HepG2 (cell line): ENCODE results near the gene NDUFA8. TPM values are rescaled to one million over a fixed set of nuclear protein-coding genes. Genes with fewer than 3 reads are reported as not detected.

Source experiments
- ASH2L ChIP-seq: fragments of 300-600, 200-600 bp; sonication (generic); IDR thresholded peaks from 2 replicates; pipeline ENCODE4 v1.7.0; 2017; ENCODE audit warnings: low read depth, mild to moderate bottlenecking, moderate library complexity, mixed read lengths, low read length; ENCODE audit not compliant: insufficient read length
- CTCF ChIP-seq: sonication (generic); formaldehyde crosslinking; IDR thresholded peaks from 2 replicates; pipeline ENCODE4 v1.5.0; 2020; ENCODE audit warnings: mild to moderate bottlenecking, missing genetic modification reagents, moderate library complexity
- ERF ChIP-seq: IDR thresholded peaks from 2 replicates; pipeline ENCODE4 v1.6.1; 2018; ENCODE audit warnings: missing biosample characterization, missing genetic modification reagents
- HDAC2 ChIP-seq: sonication (generic); formaldehyde crosslinking; IDR thresholded peaks from 2 replicates; pipeline ENCODE4 v1.4.0; 2020; ENCODE audit warnings: missing genetic modification reagents
- ISL2 ChIP-seq: sonication (generic); formaldehyde crosslinking; IDR thresholded peaks from 2 replicates; pipeline ENCODE4 v1.5.0; 2020; ENCODE audit warnings: missing genetic modification reagents
- KLF9 ChIP-seq: IDR thresholded peaks from 2 replicates; pipeline ENCODE4 v1.6.1; 2016; ENCODE audit warnings: low read depth
- MEIS2 ChIP-seq: sonication (generic); formaldehyde crosslinking; IDR thresholded peaks from 2 replicates; pipeline ENCODE4 v1.9.0; 2021; ENCODE audit warnings: mild to moderate bottlenecking, missing genetic modification reagents
- PTBP1 ChIP-seq: fragments of 200-400 bp; formaldehyde crosslinking; IDR thresholded peaks from 2 replicates; pipeline ENCODE4 v1.6.1; 2018; ENCODE audit warnings: low read length, low read depth; ENCODE audit not compliant: poor library complexity, severe bottlenecking
- RAD21 ChIP-seq: fragments of 450-650 bp; formaldehyde crosslinking; IDR thresholded peaks from 2 replicates; pipeline ENCODE4 v1.5.0; 2020; ENCODE audit warnings: mild to moderate bottlenecking
- SMAD1 ChIP-seq: sonication (generic); formaldehyde crosslinking; IDR thresholded peaks from 2 replicates; pipeline ENCODE4 v1.4.0; 2020; ENCODE audit warnings: missing genetic modification reagents, low read depth, mild to moderate bottlenecking, borderline replicate concordance
- TBL1XR1 ChIP-seq: fragments of 150-350 bp; IDR thresholded peaks from 2 replicates; pipeline ENCODE4 v1.6.1; 2014; ENCODE audit warnings: borderline replicate concordance, low read length; ENCODE audit not compliant: partially characterized antibody
- ZBTB20 ChIP-seq: sonication (generic); formaldehyde crosslinking; IDR thresholded peaks from 2 replicates; pipeline ENCODE4 v1.8.1; 2023; ENCODE audit warnings: missing genetic modification reagents, low read depth, mild to moderate bottlenecking, borderline replicate concordance
- ZNF232 ChIP-seq: sonication (generic); formaldehyde crosslinking; IDR thresholded peaks from 2 replicates; pipeline ENCODE4 v1.4.0; 2020; ENCODE audit warnings: missing genetic modification reagents, borderline replicate concordance
- ZNF777 ChIP-seq: sonication (generic); formaldehyde crosslinking; IDR thresholded peaks from 2 replicates; pipeline ENCODE4 v1.4.0; 2020; ENCODE audit warnings: missing genetic modification reagents
- ZNF781 ChIP-seq: sonication (generic); formaldehyde crosslinking; IDR thresholded peaks from 2 replicates; pipeline ENCODE4 v1.5.1; 2020; ENCODE audit warnings: borderline replicate concordance, mild to moderate bottlenecking, missing genetic modification reagents; ENCODE audit errors: not compliant biosample characterization
- ZNF782 ChIP-seq: sonication (generic); formaldehyde crosslinking; IDR thresholded peaks from 2 replicates; pipeline ENCODE4 v1.4.0; 2020; ENCODE audit warnings: missing genetic modification reagents, mild to moderate bottlenecking, borderline replicate concordance
- polyA plus RNA-seq, 8 experiments: library from polyadenylated mRNA; depleted of rRNA in 3 of 8; stranded (reverse) in 7 of 8; unstranded in 1 of 8; fragments of >200 nt; fragmentation: Illumina TruSeq in 4 of 8; extraction: Trizol in 4 of 8; gene quantifications; 2 replicates each; pipeline versions ENCODE4 v1.2.1 to v1.2.3, GENCODE V29; 2011 to 2016; ENCODE audit warnings: low read depth in 4 of 8, missing spikeins in 1 of 8, mixed read lengths in 1 of 8; ENCODE audit not compliant: insufficient read depth in 1 of 8
- total RNA-seq, 5 experiments: library from RNA; depleted of rRNA; stranded (reverse); fragments of >200 nt; fragmentation: Illumina TruSeq; extraction: Trizol; gene quantifications; 2 replicates each; pipeline ENCODE4 v1.2.3, GENCODE V29; 2016; ENCODE audit warnings: low read depth in 1 of 5
- TF ChIP-seq, protein P1 (sequence below): sonication (generic); formaldehyde crosslinking; IDR thresholded peaks from 2 replicates; pipeline ENCODE4 v1.5.1; 2020; ENCODE audit warnings: missing genetic modification reagents, mild to moderate bottlenecking, borderline replicate concordance
- TF ChIP-seq, protein P2 (sequence below): sonication (generic); formaldehyde crosslinking; IDR thresholded peaks from 2 replicates; pipeline ENCODE4 v1.9.0; 2022; ENCODE audit warnings: missing genetic modification reagents, mild to moderate bottlenecking, borderline replicate concordance
- TF ChIP-seq, protein P3 (sequence below), 2 experiments: sonication (generic) in 1 of 2; formaldehyde crosslinking in 1 of 2; IDR thresholded peaks; 2 replicates each; pipeline versions ENCODE4 v1.5.1 to v1.6.1; 2011 to 2020; ENCODE audit warnings: borderline replicate concordance in 1 of 2, low read depth in 1 of 2, low read length in 1 of 2, mild to moderate bottlenecking in 1 of 2, missing genetic modification reagents in 1 of 2, moderate library complexity in 1 of 2

Gene NDUFA8
- total and polyA plus RNA-seq, 2 of the 13 experiments (the other 11 are each of a cell fraction or from before 2014, with no cell fraction given) = 68.6 to 71.7 TPM

DNA sequence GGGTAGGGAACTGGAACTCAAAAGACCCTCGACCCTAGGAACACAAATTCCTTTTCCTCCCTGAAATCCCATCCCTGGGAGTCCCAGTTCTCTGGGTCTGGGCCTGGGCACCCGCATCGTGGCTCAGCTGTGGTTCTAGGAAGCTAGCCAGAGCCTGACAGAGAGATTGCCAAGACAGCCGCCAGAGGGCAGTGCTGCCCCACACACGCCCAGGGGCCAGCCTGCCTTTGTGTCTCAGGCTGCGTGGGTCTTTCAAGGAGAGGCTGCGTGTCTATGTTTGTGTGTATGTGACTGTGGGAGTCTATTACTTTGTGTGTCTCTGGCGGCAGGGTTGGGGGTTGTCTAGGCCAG, 34.4 kb downstream of the NDUFA8 start (continued):
- TF ChIP-seq ISL2 (CRISPR knock-in tag) (0 out of 2 replicates have a peak, but pooled peaks have one; percentile 26), ASH2L (peak; percentile 25), CTCF (CRISPR knock-in tag) (peak; percentile 99), TBL1XR1 (peak; percentile 16), ZNF781 (CRISPR knock-in tag) (peak; percentile 61), HDAC2 (CRISPR knock-in tag) (no peak; the same call in 1 of the 2 replicates), ZBTB20 (CRISPR knock-in tag) (peak; percentile 51; the same call in 1 of the 2 replicates), ZNF782 (CRISPR knock-in tag) (0 out of 2 replicates have a peak, but pooled peaks have one; percentile 13), KLF9 (CRISPR knock-in tag) (no peak), ERF (CRISPR knock-in tag) (peak; percentile 28; the same call in 1 of the 2 replicates), RAD21 (CRISPR knock-in tag) (peak; percentile 98), ZNF232 (CRISPR knock-in tag) (peak; percentile 49; the same call in 1 of the 2 replicates), SMAD1 (CRISPR knock-in tag) (no peak), MEIS2 (CRISPR knock-in tag) (0 out of 2 replicates have a peak, but pooled peaks have one; percentile 41), ZNF777 (no peak), PTBP1 (no peak)
- TF ChIP-seq, protein P1, sequence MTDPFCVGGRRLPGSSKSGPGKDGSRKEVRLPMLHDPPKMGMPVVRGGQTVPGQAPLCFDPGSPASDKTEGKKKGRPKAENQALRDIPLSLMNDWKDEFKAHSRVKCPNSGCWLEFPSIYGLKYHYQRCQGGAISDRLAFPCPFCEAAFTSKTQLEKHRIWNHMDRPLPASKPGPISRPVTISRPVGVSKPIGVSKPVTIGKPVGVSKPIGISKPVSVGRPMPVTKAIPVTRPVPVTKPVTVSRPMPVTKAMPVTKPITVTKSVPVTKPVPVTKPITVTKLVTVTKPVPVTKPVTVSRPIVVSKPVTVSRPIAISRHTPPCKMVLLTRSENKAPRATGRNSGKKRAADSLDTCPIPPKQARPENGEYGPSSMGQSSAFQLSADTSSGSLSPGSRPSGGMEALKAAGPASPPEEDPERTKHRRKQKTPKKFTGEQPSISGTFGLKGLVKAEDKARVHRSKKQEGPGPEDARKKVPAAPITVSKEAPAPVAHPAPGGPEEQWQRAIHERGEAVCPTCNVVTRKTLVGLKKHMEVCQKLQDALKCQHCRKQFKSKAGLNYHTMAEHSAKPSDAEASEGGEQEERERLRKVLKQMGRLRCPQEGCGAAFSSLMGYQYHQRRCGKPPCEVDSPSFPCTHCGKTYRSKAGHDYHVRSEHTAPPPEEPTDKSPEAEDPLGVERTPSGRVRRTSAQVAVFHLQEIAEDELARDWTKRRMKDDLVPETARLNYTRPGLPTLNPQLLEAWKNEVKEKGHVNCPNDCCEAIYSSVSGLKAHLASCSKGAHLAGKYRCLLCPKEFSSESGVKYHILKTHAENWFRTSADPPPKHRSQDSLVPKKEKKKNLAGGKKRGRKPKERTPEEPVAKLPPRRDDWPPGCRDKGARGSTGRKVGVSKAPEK = 0 out of 2 replicates have a peak, but pooled peaks have one; percentile 45
- TF ChIP-seq, protein P2, sequence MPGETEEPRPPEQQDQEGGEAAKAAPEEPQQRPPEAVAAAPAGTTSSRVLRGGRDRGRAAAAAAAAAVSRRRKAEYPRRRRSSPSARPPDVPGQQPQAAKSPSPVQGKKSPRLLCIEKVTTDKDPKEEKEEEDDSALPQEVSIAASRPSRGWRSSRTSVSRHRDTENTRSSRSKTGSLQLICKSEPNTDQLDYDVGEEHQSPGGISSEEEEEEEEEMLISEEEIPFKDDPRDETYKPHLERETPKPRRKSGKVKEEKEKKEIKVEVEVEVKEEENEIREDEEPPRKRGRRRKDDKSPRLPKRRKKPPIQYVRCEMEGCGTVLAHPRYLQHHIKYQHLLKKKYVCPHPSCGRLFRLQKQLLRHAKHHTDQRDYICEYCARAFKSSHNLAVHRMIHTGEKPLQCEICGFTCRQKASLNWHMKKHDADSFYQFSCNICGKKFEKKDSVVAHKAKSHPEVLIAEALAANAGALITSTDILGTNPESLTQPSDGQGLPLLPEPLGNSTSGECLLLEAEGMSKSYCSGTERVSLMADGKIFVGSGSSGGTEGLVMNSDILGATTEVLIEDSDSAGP (CRISPR knock-in tag) = no peak
- TF ChIP-seq, protein P3, sequence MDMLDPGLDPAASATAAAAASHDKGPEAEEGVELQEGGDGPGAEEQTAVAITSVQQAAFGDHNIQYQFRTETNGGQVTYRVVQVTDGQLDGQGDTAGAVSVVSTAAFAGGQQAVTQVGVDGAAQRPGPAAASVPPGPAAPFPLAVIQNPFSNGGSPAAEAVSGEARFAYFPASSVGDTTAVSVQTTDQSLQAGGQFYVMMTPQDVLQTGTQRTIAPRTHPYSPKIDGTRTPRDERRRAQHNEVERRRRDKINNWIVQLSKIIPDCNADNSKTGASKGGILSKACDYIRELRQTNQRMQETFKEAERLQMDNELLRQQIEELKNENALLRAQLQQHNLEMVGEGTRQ (IDR thresholded peaks at IDR 0.05; ENCODE audit: low read depth, low read length) = no peak
- TF ChIP-seq, protein P3 (CRISPR knock-in tag; IDR thresholded peaks at IDR 0.05; ENCODE audit: borderline replicate concordance) = no peak
